IMR-90 (cell line): ENCODE data around the gene UGGT1. TPM values are rescaled to one million over a fixed set of nuclear protein-coding genes. Genes with fewer than 3 reads are reported as not detected.

Source experiments
- ATAC-seq: fragments of 200-7000 bp; cut with Tn5 transposase; 2 replicates; pipeline ENCODE4 v1.9.1; 2020; ENCODE audit warnings: low read depth, mild to moderate bottlenecking, moderate library complexity
- BruUV-seq: library from RNA; stranded (reverse); fragments of 400-500 nt; replicated peaks from 2 replicates; lab custom pipeline; 2021; lab: Mats Ljungman, UMichigan
- CTCF ChIA-PET: fragments of 300-600 bp; formaldehyde crosslinking; extraction: SDS; loops from one replicate; lab custom pipeline; 2021; ENCODE audit warnings: antibody characterized with exemption; lab: Yijun Ruan, JAX
- POLR2A ChIA-PET: fragments of 300-600 bp; sonication (Branson Sonifier 250); formaldehyde crosslinking; loops from one replicate; lab custom pipeline; 2022; ENCODE audit warnings: antibody characterized with exemption; ENCODE audit not compliant: unreplicated experiment; lab: Charles Lee
- DNase-seq: peaks from one replicate; pipeline ENCODE4 v3.0.0; 2013
- H2AFZ ChIP-seq: replicated peaks from 2 replicates; pipeline ENCODE3; 2013; ENCODE audit warnings: low read length, mild to moderate bottlenecking; ENCODE audit not compliant: poor library complexity
- H2AK5ac ChIP-seq: 2 replicates; pipeline ENCODE4 v1.6.1; 2013; ENCODE audit warnings: low read depth, low read length, inconsistent platforms
- H2AK9ac ChIP-seq: replicated peaks from 2 replicates; pipeline ENCODE3; 2013; ENCODE audit warnings: mild to moderate bottlenecking, low read depth, low read length, moderate library complexity; ENCODE audit not compliant: poor library complexity
- H2BK120ac ChIP-seq: 2 replicates; pipeline ENCODE4 v1.6.1; 2013; ENCODE audit warnings: low read depth, low read length, inconsistent platforms
- H2BK15ac ChIP-seq: 3 replicates; pipeline ENCODE4 v1.6.1; 2013; ENCODE audit warnings: low read depth, low read length, inconsistent platforms
- H2BK20ac ChIP-seq: 2 replicates; pipeline ENCODE4 v1.6.1; 2013; ENCODE audit warnings: low read depth, mild to moderate bottlenecking, inconsistent platforms, low read length, moderate library complexity
- H2BK5ac ChIP-seq: 2 replicates; pipeline ENCODE4 v1.6.1; 2013; ENCODE audit warnings: mild to moderate bottlenecking, low read depth, low read length, inconsistent platforms; ENCODE audit not compliant: poor library complexity, severe bottlenecking
- H3K14ac ChIP-seq: replicated peaks from 2 replicates; pipeline ENCODE4 v1.6.1; 2013; ENCODE audit warnings: low read depth, low read length, inconsistent platforms
- H3K18ac ChIP-seq: 2 replicates; pipeline ENCODE4 v1.6.1; 2013; ENCODE audit warnings: low read depth, low read length, control low read depth
- H3K23ac ChIP-seq: 2 replicates; pipeline ENCODE4 v1.6.1; 2013; ENCODE audit warnings: low read depth, low read length, inconsistent platforms
- H3K27ac ChIP-seq: 2 replicates; pipeline ENCODE4 v1.5.1; 2013; ENCODE audit warnings: mild to moderate bottlenecking, control low read depth, low read length; ENCODE audit not compliant: insufficient read depth
- H3K27me3 ChIP-seq: 2 replicates; pipeline ENCODE4 v1.6.1; 2013; ENCODE audit warnings: low read length; ENCODE audit not compliant: control insufficient read depth, insufficient read depth
- H3K36me3 ChIP-seq: 2 replicates; pipeline ENCODE4 v1.6.1; 2013; ENCODE audit warnings: low read length, mixed read lengths; ENCODE audit not compliant: control insufficient read depth, insufficient read depth
- H3K4ac ChIP-seq: 2 replicates; pipeline ENCODE4 v1.6.1; 2013; ENCODE audit warnings: low read depth, low read length, inconsistent platforms
- H3K4me1 ChIP-seq: 2 replicates; pipeline ENCODE4 v1.6.1; 2013; ENCODE audit warnings: low read length, mixed read lengths; ENCODE audit not compliant: control insufficient read depth, insufficient read depth
- H3K4me2 ChIP-seq: 2 replicates; pipeline ENCODE4 v1.6.1; 2013; ENCODE audit warnings: low read depth, mild to moderate bottlenecking, control low read depth, low read length, moderate library complexity
- H3K4me3 ChIP-seq: 2 replicates; pipeline ENCODE4 v1.5.1; 2013; ENCODE audit warnings: low read depth, mild to moderate bottlenecking, control low read depth, low read length, moderate library complexity; ENCODE audit not compliant: insufficient read depth
- H3K56ac ChIP-seq: 2 replicates; pipeline ENCODE4 v1.6.1; 2013; ENCODE audit warnings: low read length, inconsistent platforms; ENCODE audit not compliant: insufficient read depth; ENCODE audit errors: extremely low read depth
- H3K79me1 ChIP-seq, 2 experiments: 2 replicates each; pipeline ENCODE4 v1.6.1; 2013; ENCODE audit warnings: low read length in 2 of 2, inconsistent platforms in 1 of 2, low read depth in 1 of 2
- H3K9ac ChIP-seq: 2 replicates; pipeline ENCODE4 v1.6.1; 2013; ENCODE audit warnings: low read depth, low read length, control low read depth
- H3K9me1 ChIP-seq: 2 replicates; pipeline ENCODE4 v1.6.1; 2013; ENCODE audit warnings: low read length, inconsistent platforms; ENCODE audit not compliant: insufficient read depth
- H3K9me3 ChIP-seq: 2 replicates; pipeline ENCODE4 v1.6.1; 2013; ENCODE audit warnings: low read length; ENCODE audit not compliant: control insufficient read depth, insufficient read depth
- H4K20me1 ChIP-seq: 2 replicates; pipeline ENCODE4 v1.6.1; 2013; ENCODE audit warnings: low read length, inconsistent platforms; ENCODE audit not compliant: insufficient read depth
- H4K5ac ChIP-seq: 2 replicates; pipeline ENCODE4 v1.6.1; 2013; ENCODE audit warnings: mild to moderate bottlenecking, low read depth, low read length, control low read depth
- H4K8ac ChIP-seq, 2 experiments: 2 replicates each; pipeline ENCODE4 v1.6.1; 2013; ENCODE audit warnings: low read depth in 2 of 2, low read length in 2 of 2, control low read depth in 1 of 2, inconsistent platforms in 1 of 2
- H4K91ac ChIP-seq: 2 replicates; pipeline ENCODE4 v1.6.1; 2013; ENCODE audit warnings: low read depth, low read length, inconsistent platforms; ENCODE audit not compliant: insufficient read depth
- BHLHE40 ChIP-seq: fragments of 150-350 bp; IDR thresholded peaks from 2 replicates; pipeline ENCODE4 v1.6.1; 2016; ENCODE audit warnings: mild to moderate bottlenecking, low read depth, low read length
- POLR2A ChIP-seq: IDR thresholded peaks from 2 replicates; pipeline ENCODE4 v1.6.1; 2012; ENCODE audit warnings: mild to moderate bottlenecking, low read depth, low read length
- RCOR1 ChIP-seq: IDR thresholded peaks from 2 replicates; pipeline ENCODE4 v1.6.1; 2012; ENCODE audit warnings: mild to moderate bottlenecking, low read length, improper control_type of control experiment; ENCODE audit not compliant: insufficient replicate concordance
- WGBS, 2 experiments: methylation state at CpG; one replicate each; pipeline versions ENCODE4 v1.1.5 to v1.1.7; 2013; ENCODE audit warnings: missing lambda C conversion rate in 2 of 2; ENCODE audit not compliant: insufficient read length in 1 of 2; ENCODE audit errors: extremely low coverage in 2 of 2; 5-methylcytosine and 5-hydroxymethylcytosine counted together
- dilution Hi-C: fragments of 300-500 bp; cut with HindIII; formaldehyde crosslinking; loops from one replicate; pipeline ENCODE4 v1.14.3; 2018; ENCODE audit warnings: low sequenced_read_pairs; ENCODE audit not compliant: unreplicated experiment
- in situ Hi-C: fragments of 300-500 bp; cut with MboI; formaldehyde crosslinking; loops from 3 replicates; pipeline ENCODE4 v1.14.3; 2019; ENCODE audit warnings: low sequenced_read_pairs, inconsistent platforms, mixed read lengths
- intact Hi-C: fragments of 100-400 bp; cut with micrococcal nuclease; formaldehyde crosslinking; loops from 2 replicates; pipeline ENCODE4 v1.10.0; 2022
- polyA plus RNA-seq, 3 experiments: library from polyadenylated mRNA; depleted of rRNA; stranded (reverse); fragments of >200 nt; gene quantifications; 2 replicates each; pipeline ENCODE4 v1.2.3, GENCODE V29; 2012; ENCODE audit warnings: low replicate concordance in 1 of 3
- total RNA-seq: library from RNA; depleted of rRNA; stranded (reverse); fragments of >200 nt; gene quantifications from 2 replicates; pipeline ENCODE4 v1.2.3, GENCODE V29; 2012

The UGGT1 gene
- total and polyA plus RNA-seq, 2 of the 4 experiments (the other 2 are of a cell fraction): 26.1 to 71.3 TPM

DNA sequence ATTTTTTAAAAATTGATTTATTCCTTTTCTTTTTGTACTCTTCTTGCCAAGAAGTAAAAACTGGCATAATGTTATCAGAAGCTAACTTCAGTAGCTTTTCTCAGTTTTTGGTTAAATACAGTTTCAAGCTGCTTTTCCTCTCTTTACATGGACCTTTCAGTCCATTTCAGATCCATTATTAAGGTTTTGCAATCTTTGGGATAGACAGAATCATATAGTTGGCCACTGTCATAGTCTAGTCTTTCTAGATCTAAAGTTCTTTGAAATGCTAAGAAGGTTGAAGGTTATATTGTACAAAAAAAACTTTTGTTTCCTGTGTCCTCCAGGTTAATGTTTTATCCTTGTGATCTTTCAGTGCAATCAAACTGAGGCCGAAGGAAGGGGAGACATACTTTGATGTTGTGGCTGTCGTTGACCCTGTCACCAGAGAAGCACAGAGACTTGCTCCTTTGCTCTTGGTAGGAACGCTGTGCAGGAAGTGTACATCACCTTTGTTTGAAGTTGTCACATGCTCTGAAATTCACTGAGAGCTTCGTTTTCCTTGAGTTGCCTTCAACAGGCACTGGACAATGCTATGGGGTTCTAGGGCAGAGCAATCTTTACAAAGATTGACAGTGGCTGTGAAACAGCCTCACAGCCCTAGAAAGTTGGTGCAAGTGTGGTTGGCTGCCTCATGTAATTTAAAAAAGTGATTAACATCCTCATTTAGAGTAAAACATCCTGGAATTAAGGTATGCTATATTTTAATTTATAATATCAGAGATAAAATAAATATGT, 79.1 kb downstream of the UGGT1 start (continued):
- TF ChIP-seq RCOR1 (no peak), BHLHE40 (no peak), POLR2A (no peak)

GRCh38 chr2:128170776-128171175, 79.8 kb downstream of the UGGT1 start:
- H2BK15ac ChIP-seq: peak overlapping the region; percentile 53; the same call in 1 of the 3 replicates
- H3K4me2 ChIP-seq: no peak overlapping the region
- H4K5ac ChIP-seq: peak overlapping the region; percentile 68; the same call in 1 of the 2 replicates
- POLR2A ChIA-PET: no interaction called here
- H3K4me1 ChIP-seq: peaks cover 8% of the 10 kb centered on the region
- no peak overlapping the region for H3K4ac ChIP-seq
- H3K9me1 ChIP-seq: peaks cover 7% of the 10 kb centered on the region
- ATAC-seq (no peak), DNase-seq (no peak)
- H2AFZ ChIP-seq: no peak overlapping the region
- intact Hi-C loops: no loop called here
- CTCF ChIA-PET: interaction anchor here (1.0 to 1.3 kb wide), 2 partner anchors 27 to 135 kb away, joined by 3 to 5 read pairs; no protein-coding TSS in a partner anchor
- H2AK5ac ChIP-seq: peak overlapping the region; percentile 56; the same call in 1 of the 2 replicates
- no peak for TF ChIP-seq BHLHE40
- H3K23ac ChIP-seq: no peak overlapping the region
- H2AK9ac ChIP-seq: no peak overlapping the region
- H3K56ac ChIP-seq: no peak overlapping the region
- no peaks in the 10 kb centered on the region for H3K27me3 ChIP-seq
- H4K20me1 ChIP-seq: no peaks in the 10 kb centered on the region
- 80% methylated on average over 1 of the region's 6 CpGs; no CpG with 5 or more reads in 1 of the 2 experiments for WGBS, 2 experiments
- dilution Hi-C loops: no loop called here
- peak overlapping the region in 1 of 2 experiments; percentile 15; a peak in 1 of 4 replicates for H4K8ac ChIP-seq
- H3K14ac ChIP-seq: no peak overlapping the region
- BruUV-seq: no TSS peak
- no peak overlapping the region for H2BK5ac ChIP-seq
- H3K9ac ChIP-seq: no peak overlapping the region
- no peak overlapping the region for H2BK20ac ChIP-seq
- H3K36me3 ChIP-seq: peaks cover 25% of the 10 kb centered on the region
- no peak overlapping the region for H2BK120ac ChIP-seq
- H3K18ac ChIP-seq: no peak overlapping the region
- H4K91ac ChIP-seq: no peak overlapping the region
- H3K9me3 ChIP-seq: no peaks in the 10 kb centered on the region
- peak overlapping the region; percentile 24; the same call in 1 of the 2 replicates for H3K27ac ChIP-seq
- in situ Hi-C loops: loop anchor here (25.0 kb wide), 1 partner anchor 1692 kb away; no protein-coding TSS in a partner anchor
- H3K4me3 ChIP-seq: no peak overlapping the region
- H3K79me1 ChIP-seq: peaks cover 0 to 15% of the 10 kb centered on the region in 2 experiments; a peak in 3 of 4 replicates
